ENCODE measurements around the gene PLEKHH1.

PLEKHH1 gene

DNA sequence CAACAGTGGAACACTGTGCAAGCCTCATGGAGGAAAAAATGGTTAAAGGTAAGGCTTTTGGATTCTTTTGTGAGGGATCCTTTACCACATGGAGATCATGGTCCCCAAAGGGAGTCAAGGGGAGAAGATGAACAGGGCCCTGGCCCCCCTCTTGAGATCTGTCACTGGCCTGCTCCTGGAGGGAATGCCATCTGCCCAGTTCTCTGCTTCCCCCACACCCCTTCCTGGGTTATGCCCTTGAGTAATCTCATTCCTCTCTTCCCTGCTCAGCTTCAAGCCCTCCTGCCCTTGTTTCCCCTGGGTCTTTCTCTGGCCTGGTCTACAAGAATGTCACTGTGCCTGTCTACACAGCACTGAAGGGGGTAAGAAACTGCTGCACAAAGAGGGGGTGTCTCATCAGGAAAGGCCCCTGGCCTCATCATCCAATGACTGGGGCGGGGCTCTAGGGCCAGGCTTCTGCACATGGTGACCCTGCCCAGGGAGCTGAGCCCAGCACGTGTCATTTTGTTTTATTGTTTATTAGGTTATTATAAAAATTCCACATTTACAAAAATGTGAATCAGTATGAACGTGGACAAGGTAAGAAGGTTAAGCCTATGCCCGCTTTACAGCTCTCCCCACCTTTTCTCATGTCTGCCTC lies 36.7 kb downstream of the PLEKHH1 start:
- DNase-seq: no peak

DNA sequence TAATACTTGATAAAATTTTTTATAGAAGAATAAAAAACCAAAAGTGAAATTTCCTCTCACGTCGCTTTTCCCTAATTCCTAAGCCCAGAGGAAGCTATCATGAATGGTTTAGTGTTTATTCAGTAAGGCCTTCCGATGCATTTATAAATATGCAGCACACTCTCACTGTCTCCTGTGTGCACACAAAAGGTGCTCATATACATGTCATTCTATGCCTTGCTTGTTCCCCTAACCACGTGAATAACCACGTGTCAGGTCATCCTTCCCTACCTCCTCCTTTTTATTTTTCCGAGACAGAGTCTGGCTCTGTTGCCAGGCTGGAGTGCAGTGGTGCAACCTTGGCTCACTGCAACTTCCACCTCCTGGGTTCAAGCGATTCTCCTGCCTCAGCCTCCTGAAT lies 37.4 kb downstream of the PLEKHH1 start:
- no peak for DNase-seq

- DNase-seq: peak; percentile 11
These were observed 38.3 kb downstream of the PLEKHH1 start for GRCh38 chr14:67571275-67571990.

- DNase-seq: no peak
These were observed 38.9 kb downstream of the PLEKHH1 start for GRCh38 chr14:67571991-67572323.

- no peak for DNase-seq
These were observed 39.5 kb downstream of the PLEKHH1 start for GRCh38 chr14:67572608-67573007.

GRCh38 chr14:67573228-67574010 lies 40.3 kb downstream of the PLEKHH1 start:
- no peak for DNase-seq

- DNase-seq: no peak
These were observed 41.1 kb downstream of the PLEKHH1 start for GRCh38 chr14:67574156-67574555.

DNA sequence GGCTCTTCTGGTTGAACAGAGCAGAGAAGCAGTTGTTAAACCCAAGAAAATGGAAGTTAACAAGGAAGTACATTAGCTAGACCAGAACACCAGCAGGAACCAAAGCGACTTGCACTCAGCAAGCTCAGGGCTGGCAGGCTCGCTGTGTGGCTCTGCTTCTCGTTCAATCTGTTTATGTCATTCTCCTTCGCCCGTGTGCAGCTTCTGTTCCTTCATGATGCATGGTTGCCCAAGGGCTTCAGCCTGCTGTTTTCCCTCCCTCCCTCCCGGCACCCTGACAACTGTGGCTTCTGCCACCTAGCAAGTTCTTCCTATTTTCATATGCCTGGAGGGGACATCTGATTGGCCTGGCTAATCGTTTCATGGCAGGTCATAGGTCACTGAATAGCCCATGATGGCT lies 41.7 kb downstream of the PLEKHH1 start:
- no peak for DNase-seq

DNA sequence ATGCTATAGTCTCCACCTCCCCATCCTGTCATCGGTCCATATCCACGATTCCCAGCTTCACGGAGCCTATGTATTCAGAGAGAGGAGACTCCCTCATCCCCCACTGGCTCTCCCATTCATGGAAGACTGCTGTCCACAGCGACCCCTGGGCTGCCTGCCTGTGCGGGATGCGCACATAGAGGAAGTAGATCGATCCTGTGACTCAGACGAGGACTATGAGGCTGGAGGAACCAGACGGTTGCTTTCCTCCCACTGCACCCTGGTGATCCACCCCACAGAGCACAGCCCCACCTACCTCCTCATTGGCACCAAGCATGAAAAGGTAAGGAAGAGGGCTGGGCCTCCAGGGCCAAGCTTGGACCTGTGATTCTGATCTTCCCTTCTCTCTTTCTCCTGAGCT lies 42.6 kb downstream of the PLEKHH1 start:
- DNase-seq: no peak

DNA sequence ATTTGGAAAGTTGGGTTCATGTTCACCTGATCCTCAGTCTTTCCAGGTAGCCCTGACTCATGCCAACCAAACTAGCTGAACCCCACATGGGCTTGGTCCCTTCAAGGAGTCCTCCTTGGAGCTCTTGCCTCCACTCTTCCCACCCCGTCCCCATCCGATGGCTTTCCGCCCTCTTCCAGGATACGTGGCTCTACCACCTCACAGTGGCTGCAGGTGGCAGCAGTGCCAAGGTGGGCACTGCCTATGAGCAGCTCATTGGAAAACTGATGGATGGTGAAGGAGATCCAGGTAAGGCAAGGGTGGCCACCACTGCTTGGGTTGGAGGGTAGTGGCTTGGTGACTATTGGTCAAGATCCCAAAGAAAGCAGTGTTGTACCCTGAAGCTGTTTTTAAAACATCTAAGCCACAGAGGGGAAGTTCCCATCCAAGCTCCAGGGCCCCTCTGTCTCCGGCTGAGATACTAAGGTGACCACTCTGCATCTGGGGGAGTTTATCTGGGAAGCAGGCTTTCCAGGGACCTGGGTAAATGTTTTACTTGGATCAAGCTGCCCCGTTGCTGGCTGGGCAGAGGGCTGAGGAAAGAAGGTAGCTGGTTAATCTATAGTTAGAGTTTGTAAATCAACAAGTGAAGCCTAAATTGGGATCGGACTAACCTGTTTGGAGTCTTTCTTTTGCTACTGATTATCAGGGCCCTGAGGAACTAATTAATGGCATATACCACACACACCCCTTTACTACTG lies 43.3 kb downstream of the PLEKHH1 start:
- no peak for DNase-seq

- no peak for DNase-seq
These were observed 44.2 kb downstream of the PLEKHH1 start for GRCh38 chr14:67577181-67577808.

GRCh38 chr14:67577909-67578749 lies 45.0 kb downstream of the PLEKHH1 start:
- DNase-seq: no peak

- DNase-seq: no peak
These were observed 46.0 kb downstream of the PLEKHH1 start for GRCh38 chr14:67579040-67579439.

GRCh38 chr14:67579636-67580035 lies 46.5 kb downstream of the PLEKHH1 start:
- no peak for DNase-seq

DNA sequence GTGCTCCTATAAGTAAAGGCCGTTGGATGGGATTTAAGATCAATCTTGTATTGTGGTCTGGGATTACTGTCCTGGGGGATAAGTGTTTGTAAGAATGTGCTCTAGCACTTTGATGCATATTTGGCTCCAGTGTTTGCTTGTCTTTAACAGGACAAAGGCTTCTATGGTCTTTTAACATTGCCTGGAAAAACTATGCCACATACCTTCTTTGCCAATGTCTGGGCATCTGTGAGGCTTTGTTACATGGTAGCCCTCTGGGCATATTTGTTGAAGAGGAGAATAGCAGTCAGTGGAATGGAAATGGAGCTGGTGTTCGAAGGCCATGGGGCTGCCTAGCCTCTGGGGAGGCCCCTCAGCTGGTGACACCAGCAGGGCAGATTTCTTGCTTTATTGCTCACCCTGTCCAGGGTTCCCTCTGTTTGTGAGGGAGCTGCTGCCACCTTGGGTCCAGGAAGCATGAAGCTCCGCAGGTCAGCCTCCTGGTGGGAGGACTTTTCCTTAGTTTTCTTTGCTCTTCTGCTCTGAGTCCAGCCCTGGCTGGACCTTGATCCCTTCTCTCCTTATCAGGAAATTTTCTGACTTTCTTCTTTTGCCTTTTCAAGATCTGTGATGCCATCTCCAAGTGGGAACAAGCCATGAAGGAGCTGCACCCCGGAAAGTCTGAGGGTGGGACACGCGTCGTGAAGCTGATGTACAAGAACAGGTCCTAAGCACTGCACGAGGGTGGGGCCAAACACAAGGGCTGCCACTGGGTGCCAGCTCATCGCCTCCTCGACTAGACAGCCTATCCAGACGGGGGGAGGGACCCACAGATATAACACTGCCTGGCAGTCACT lies 47.5 kb downstream of the PLEKHH1 start:
- DNase-seq: no peak

DNA sequence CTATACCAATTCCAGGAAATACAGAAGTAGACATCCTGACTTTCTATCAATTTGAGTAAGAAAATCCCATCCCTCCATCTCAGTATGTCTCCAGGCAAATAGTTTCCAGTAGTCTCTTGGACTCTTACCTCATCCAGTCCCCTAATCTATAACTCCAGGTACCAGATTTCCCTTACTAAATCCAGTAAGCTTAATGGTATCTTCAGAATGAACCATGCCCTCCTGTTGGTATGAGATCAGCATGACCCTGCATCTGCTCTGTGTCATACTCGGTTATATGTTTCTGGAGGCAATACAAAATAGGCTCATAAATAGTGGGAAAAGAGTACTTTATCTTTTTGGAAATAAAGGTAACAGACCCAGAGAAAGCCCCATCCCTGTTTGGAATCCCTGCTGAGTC lies 48.6 kb downstream of the PLEKHH1 start:
- DNase-seq: no peak

DNA sequence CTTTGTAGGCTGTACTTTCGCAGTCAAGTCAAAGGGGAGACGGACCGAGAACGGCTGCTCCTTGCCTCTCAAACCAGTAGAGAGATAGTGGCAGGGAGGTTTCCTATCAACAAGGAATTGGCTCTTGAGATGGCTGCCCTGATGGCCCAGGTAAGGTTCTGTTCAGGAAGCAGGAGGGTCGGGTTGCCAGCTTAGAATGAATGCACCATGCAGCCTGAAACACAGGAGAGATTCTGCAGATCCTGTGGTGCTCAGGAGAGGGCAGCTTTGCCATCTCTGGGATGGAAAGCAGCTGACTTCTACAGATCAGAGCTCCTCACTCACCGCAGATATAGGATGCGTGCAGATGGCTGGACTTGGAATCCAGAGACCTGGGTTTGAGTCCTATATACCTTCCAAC lies 49.0 kb downstream of the PLEKHH1 start:
- no peak for DNase-seq

- DNase-seq: peak; percentile 23
These were observed 50.9 kb downstream of the PLEKHH1 start for GRCh38 chr14:67583711-67584644.

- no peak for DNase-seq
These were observed 51.9 kb downstream of the PLEKHH1 start for GRCh38 chr14:67584978-67585377.

- no peak for DNase-seq
These were observed 53.3 kb downstream of the PLEKHH1 start for GRCh38 chr14:67586369-67586768.
